ENCODE data around the gene TSEN34. TPM values are rescaled to one million over a fixed set of nuclear protein-coding genes. Genes with fewer than 3 reads are reported as not detected.

TSEN34 gene
- 100 to 1,000 TPM in 1 of 7 donors, 10 to 100 TPM in 6; 32.2 to 109 (median 45.5) TPM for total RNA-seq
- 10 to 100 TPM; 25.5 to 45.2 (median 37.5) TPM for polyA plus RNA-seq
- long read RNA-seq, donor 1, transcript TSEN34-201 (5 exons, 2,294 nt) = minor isoform, 7 of 26 reads
- long read RNA-seq, donor 1, transcript TSEN34-203 (4 exons, 1,349 nt) = major isoform, 17 of 26 reads
- long read RNA-seq, donor 1, partial matches to known transcripts = 0 of 26 reads
- long read RNA-seq, donor 1, other reads (novel, unspliced or antisense) = 0 of 26 reads
- long read RNA-seq, donor 2, transcript TSEN34-203 (4 exons, 1,349 nt) = major isoform, 18 of 26 reads
- long read RNA-seq, donor 2, transcript TSEN34-201 (5 exons, 2,294 nt) = minor isoform, 6 of 26 reads
- long read RNA-seq, donor 2, partial matches to known transcripts = 0 of 26 reads
- long read RNA-seq, donor 2, other reads (novel, unspliced or antisense) = 0 of 26 reads

GRCh38 chr19:54191011-54191810, at the start of gene TSEN34:
Gene TSEN34, plus strand, starts transcription at chr19:54191308. Its CDS starts 57 bp downstream, at chr19:54191365.
- H3K27me3 ChIP-seq (replicated peaks in 1 of 7) = no peaks in the 10 kb centered on the region
- H3K4me1 ChIP-seq = peaks cover 14 to 57% (median 34%) of the 10 kb centered on the region in 6 donors
- no peaks in the 10 kb centered on the region for H3K9me3 ChIP-seq
- H3K4me3 ChIP-seq = peak within 1 kb of the TSS; percentile 70 to 98 (median 83)
- H3K36me3 ChIP-seq = peaks cover 0 to 55% (median 20%) of the 10 kb centered on the region in 6 donors
- TF ChIP-seq, protein P1, sequence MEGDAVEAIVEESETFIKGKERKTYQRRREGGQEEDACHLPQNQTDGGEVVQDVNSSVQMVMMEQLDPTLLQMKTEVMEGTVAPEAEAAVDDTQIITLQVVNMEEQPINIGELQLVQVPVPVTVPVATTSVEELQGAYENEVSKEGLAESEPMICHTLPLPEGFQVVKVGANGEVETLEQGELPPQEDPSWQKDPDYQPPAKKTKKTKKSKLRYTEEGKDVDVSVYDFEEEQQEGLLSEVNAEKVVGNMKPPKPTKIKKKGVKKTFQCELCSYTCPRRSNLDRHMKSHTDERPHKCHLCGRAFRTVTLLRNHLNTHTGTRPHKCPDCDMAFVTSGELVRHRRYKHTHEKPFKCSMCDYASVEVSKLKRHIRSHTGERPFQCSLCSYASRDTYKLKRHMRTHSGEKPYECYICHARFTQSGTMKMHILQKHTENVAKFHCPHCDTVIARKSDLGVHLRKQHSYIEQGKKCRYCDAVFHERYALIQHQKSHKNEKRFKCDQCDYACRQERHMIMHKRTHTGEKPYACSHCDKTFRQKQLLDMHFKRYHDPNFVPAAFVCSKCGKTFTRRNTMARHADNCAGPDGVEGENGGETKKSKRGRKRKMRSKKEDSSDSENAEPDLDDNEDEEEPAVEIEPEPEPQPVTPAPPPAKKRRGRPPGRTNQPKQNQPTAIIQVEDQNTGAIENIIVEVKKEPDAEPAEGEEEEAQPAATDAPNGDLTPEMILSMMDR (IDR thresholded peaks at IDR 0.05 in 8 of 11, conservative IDR thresholded peaks at IDR 0.05 in 3 of 11) = peak in 2 of 11 experiments; percentile 20
- TF ChIP-seq POLR2A (IDR thresholded peaks at IDR 0.05) (peak in 2 of 3 donors; percentile 64 to 65), POLR2AphosphoS5 (IDR thresholded peaks at IDR 0.05) (peak; percentile 89 to 93 (median 91))
- 0 to 2% (median 1%) methylated on average over 25 to 77 of the region's 77 CpGs for WGBS, 5 donors
- peak within 1 kb of the TSS; percentile 93 to 100 (median 99) for H3K27ac ChIP-seq
- DNase-seq = peak; percentile 98
- intact Hi-C loops (cut with DNase I; ENCODE audit: low total_unique reads) = no loop called here

DNA sequence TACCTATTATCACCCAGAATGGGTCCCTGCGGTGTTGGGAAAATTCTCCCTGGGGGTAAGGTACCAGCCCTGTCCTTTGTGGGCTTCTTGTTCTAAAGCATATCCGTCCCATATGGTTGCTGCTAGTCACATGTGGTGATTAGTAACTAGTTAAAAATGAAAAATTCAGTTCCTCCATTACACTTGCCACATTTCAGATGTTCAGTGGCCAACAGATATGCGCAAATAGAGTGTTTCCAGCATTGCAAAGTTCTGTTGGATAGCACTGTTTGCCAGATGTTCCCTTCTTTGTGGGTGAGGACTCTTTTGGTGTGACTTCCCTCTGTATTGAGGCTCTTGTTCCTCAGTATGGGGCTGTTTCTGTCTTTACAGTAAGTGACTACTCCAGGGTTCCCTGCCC, 49.8 kb upstream of the TSEN34 start:
- 85 to 94% (median 90%) methylated on average over 3 of the region's 3 CpGs for WGBS, 5 donors
- intact Hi-C loops (cut with DNase I; ENCODE audit: low total_unique reads) = no loop called here

DNA sequence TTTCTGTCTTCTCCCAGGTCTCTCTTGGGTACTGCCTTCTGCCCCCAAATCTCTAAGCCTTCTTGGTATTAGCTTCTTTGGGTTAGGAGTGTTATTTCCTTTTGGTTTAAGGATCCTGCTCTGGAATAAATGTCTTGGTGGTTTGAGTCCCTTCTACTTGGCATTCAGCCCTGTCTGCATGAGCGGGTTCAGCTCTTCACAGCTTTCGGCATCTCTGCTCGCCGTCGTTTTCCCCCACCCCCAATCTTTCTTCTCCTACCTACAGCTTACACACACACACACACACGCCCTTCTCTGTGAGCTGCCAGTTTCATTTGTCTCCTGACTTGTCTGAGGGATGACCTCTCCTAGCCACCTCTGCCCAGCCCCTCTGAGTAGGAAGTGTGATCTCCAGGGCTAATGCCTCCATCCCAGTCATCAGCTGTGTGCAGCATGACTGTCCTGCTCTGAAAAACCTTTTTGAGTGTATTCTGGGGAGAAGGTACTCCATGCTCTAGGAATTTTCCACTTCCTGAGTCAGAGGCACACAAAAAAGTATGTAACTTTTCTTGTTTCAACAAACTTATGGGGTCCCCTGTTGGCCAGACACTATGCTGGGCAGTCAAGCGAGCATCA, 48.8 kb upstream of the TSEN34 start:
- peaks cover 8 to 85% (median 55%) of the 10 kb centered on the region in 6 donors for H3K36me3 ChIP-seq
- WGBS, 5 donors = 79 to 94% (median 86%) methylated on average over 7 of the region's 7 CpGs
- no peaks in the 10 kb centered on the region for H3K9me3 ChIP-seq
- H3K4me1 ChIP-seq = peaks cover 16 to 55% (median 42%) of the 10 kb centered on the region in 6 donors
- no peaks in the 10 kb centered on the region for H3K27me3 ChIP-seq (replicated peaks in 1 of 7)
- no peak for DNase-seq
- TF ChIP-seq POLR2A (IDR thresholded peaks at IDR 0.05) (no peak), POLR2AphosphoS5 (IDR thresholded peaks at IDR 0.05) (no peak)
- TF ChIP-seq, protein P1 (IDR thresholded peaks at IDR 0.05 in 8 of 11, conservative IDR thresholded peaks at IDR 0.05 in 3 of 11) = no peak
- no peak overlapping the region for H3K4me3 ChIP-seq
- intact Hi-C loops (cut with DNase I; ENCODE audit: low total_unique reads) = no loop called here
- H3K27ac ChIP-seq = no peak overlapping the region

More for the DNA sequence above, 49.8 kb upstream of the TSEN34 start:
- H3K4me3 ChIP-seq = no peak overlapping the region
- no peaks in the 10 kb centered on the region for H3K9me3 ChIP-seq
- DNase-seq = no peak
- peaks cover 19 to 52% (median 42%) of the 10 kb centered on the region in 6 donors for H3K4me1 ChIP-seq
- H3K27ac ChIP-seq = no peak overlapping the region
- no peaks in the 10 kb centered on the region for H3K27me3 ChIP-seq (replicated peaks in 1 of 7)
- TF ChIP-seq, protein P1 (IDR thresholded peaks at IDR 0.05 in 8 of 11, conservative IDR thresholded peaks at IDR 0.05 in 3 of 11) = no peak
- TF ChIP-seq POLR2AphosphoS5 (IDR thresholded peaks at IDR 0.05) = no peak
- no peak for TF ChIP-seq POLR2A (IDR thresholded peaks at IDR 0.05)
- H3K36me3 ChIP-seq = peaks cover 8 to 76% (median 46%) of the 10 kb centered on the region in 6 donors

Measured in spleen (tissue), 13 donors.